Measurements from ENCODE around the gene AUTS2.

GRCh38 chr7:69588773-69589172 lies 9.5 kb upstream of the AUTS2 start:
- TF ChIP-seq CTCF (IDR thresholded peaks at IDR 0.05), result no peak
- no peak for TF ChIP-seq POLR2A (IDR thresholded peaks at IDR 0.05)

Measured in thyroid gland (tissue), 4 donors.